ENCODE data around the gene PLCL1.

DNA sequence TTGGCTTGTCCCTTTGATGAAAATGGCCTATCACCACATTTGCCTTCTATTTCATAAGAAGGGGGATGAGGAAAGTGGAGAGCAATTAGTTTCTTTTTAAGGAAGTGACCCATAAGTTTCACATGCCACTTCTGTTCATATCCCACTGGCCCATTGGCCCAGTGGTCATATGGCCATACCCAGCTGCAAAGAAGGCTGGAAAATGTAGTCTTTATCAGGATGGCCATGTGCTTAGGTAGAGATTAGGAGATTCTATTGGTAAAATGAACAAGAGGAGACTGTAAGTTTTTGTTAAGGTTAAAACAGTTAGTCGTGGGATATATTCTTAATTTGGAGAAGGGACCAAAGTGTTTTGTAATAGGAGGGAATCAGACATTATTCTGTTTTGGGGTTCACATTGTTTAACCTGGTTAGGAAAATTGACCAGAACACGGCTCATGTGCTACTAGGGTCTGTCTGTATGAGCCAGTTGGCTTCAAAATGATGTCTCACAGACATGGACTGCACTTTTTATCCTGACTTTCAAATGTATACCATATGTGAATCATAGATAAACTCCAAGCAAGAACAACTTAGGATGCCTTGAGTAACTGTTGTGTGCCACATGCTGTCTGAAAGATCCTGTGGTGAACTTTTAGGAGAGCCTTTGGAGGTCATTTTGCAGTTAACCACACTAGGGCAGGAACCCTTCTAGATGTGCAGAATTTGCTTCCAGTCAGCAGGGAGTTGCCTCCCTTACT is 17.3 kb downstream of the PLCL1 start:
- TF ChIP-seq EZH2phosphoT487 (IDR thresholded peaks at IDR 0.05; ENCODE audit: insufficient read depth, low read depth) (no peak), EZH2 (IDR thresholded peaks at IDR 0.05; ENCODE audit: insufficient read depth, poor library complexity, severe bottlenecking) (no peak)

All from GM23248 (cell line).